MM.1S (cell line): ENCODE results near the gene GALNT10.

ENCODE experiments used
- EZH2phosphoT487 ChIP-seq: fragments of 300-600 bp; sonication (generic); IDR thresholded peaks from 2 replicates; pipeline ENCODE4 v1.6.1; 2018; ENCODE audit warnings: antibody characterized with exemption, low read length
- TF ChIP-seq, protein P1 (sequence below): fragments of 300-600 bp; sonication (generic); IDR thresholded peaks from 2 replicates; pipeline ENCODE4 v1.5.1; 2016; ENCODE audit warnings: antibody characterized with exemption, low read length, mixed read lengths

DNA sequence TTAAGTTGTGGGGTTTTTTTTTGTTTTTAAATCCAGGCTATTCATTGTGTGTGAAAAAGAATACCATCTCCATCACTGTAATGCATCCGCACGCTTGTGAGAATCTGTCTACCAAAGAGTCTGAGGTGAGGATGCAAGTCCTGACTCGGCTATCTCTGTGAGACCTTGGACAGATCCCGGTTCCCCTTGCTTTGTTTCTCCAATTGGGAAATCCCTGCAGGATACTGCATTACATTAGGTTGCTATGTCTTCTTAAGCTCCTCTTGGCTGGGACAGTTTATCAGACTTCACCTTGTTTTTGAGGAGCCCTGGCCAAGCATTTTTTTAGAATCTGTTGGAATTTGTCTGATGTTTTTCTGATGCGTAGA is 46.8 kb downstream of the GALNT10 start:
- TF ChIP-seq, protein P1, sequence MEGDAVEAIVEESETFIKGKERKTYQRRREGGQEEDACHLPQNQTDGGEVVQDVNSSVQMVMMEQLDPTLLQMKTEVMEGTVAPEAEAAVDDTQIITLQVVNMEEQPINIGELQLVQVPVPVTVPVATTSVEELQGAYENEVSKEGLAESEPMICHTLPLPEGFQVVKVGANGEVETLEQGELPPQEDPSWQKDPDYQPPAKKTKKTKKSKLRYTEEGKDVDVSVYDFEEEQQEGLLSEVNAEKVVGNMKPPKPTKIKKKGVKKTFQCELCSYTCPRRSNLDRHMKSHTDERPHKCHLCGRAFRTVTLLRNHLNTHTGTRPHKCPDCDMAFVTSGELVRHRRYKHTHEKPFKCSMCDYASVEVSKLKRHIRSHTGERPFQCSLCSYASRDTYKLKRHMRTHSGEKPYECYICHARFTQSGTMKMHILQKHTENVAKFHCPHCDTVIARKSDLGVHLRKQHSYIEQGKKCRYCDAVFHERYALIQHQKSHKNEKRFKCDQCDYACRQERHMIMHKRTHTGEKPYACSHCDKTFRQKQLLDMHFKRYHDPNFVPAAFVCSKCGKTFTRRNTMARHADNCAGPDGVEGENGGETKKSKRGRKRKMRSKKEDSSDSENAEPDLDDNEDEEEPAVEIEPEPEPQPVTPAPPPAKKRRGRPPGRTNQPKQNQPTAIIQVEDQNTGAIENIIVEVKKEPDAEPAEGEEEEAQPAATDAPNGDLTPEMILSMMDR: no peak
- no peak for TF ChIP-seq EZH2phosphoT487
